Neutrophil (primary cell): ENCODE results near the gene RNU1-1.

Source experiments
- H3K27ac ChIP-seq: fragments of 200-600 bp; sonication (generic); 2 replicates; pipeline ENCODE4 v1.5.1; 2016; ENCODE audit warnings: mild to moderate bottlenecking, moderate library complexity
- H3K27me3 ChIP-seq: fragments of 200-600 bp; sonication (generic); 2 replicates; pipeline ENCODE4 v1.6.0; 2016; ENCODE audit warnings: mild to moderate bottlenecking
- H3K36me3 ChIP-seq: fragments of 200-600 bp; sonication (generic); 2 replicates; pipeline ENCODE4 v1.5.1; 2017
- H3K4me1 ChIP-seq, 2 experiments: fragments of 200-600 bp in 1 of 2; sonication (generic) in 1 of 2; 1 replicate in 1 of 2; 2 replicates in 1 of 2; pipeline versions ENCODE4 v1.5.1 to v1.6.1; 2013 to 2016; ENCODE audit warnings: low read depth in 1 of 2, low read length in 1 of 2, mild to moderate bottlenecking in 1 of 2, moderate library complexity in 1 of 2; ENCODE audit not compliant: control insufficient read depth in 1 of 2, insufficient read depth in 1 of 2
- H3K4me3 ChIP-seq, 2 experiments: fragments of 200-600 bp in 1 of 2; sonication (generic) in 1 of 2; 1 replicate in 1 of 2; 2 replicates in 1 of 2; pipeline ENCODE4 v1.5.1; 2013 to 2016; ENCODE audit warnings: low read depth in 1 of 2, low read length in 1 of 2, mild to moderate bottlenecking in 1 of 2, moderate library complexity in 1 of 2
- H3K9me3 ChIP-seq: fragments of 200-600 bp; sonication (generic); 2 replicates; pipeline ENCODE4 v1.5.1; 2016
- CTCF ChIP-seq: fragments of 200-600 bp; sonication (generic); IDR thresholded peaks from 2 replicates; pipeline ENCODE4 v1.5.1; 2016; ENCODE audit warnings: antibody characterized with exemption

RNU1-1 gene

GRCh38 chr1:16474166-16474800 is 39.8 kb downstream of the RNU1-1 start:
- Histone ChIP-seq H3K4me1 (no peaks in the 10 kb centered on the region), H3K4me3 (no peak overlapping the region), H3K9me3 (no peaks in the 10 kb centered on the region), H3K36me3 (peaks cover 12% of the 10 kb centered on the region), H3K27me3 (no peaks in the 10 kb centered on the region), H3K27ac (no peak overlapping the region)
- TF ChIP-seq CTCF, result no peak

GRCh38 chr1:16468558-16468957 is 45.5 kb downstream of the RNU1-1 start:
- H3K4me3 ChIP-seq, result no peak overlapping the region
- no peaks in the 10 kb centered on the region for H3K27me3 ChIP-seq
- no peak for TF ChIP-seq CTCF
- peaks cover 24% of the 10 kb centered on the region for H3K36me3 ChIP-seq
- no peaks in the 10 kb centered on the region for H3K4me1 ChIP-seq
- H3K27ac ChIP-seq, result no peak overlapping the region
- no peaks in the 10 kb centered on the region for H3K9me3 ChIP-seq

GRCh38 chr1:16464917-16465625 is 49.0 kb downstream of the RNU1-1 start:
- H3K4me1 ChIP-seq, result no peaks in the 10 kb centered on the region
- H3K27ac ChIP-seq, result no peak overlapping the region
- no peaks in the 10 kb centered on the region for H3K9me3 ChIP-seq
- TF ChIP-seq CTCF, result no peak
- H3K4me3 ChIP-seq, result no peak overlapping the region
- H3K36me3 ChIP-seq, result peaks cover 54% of the 10 kb centered on the region
- H3K27me3 ChIP-seq, result no peaks in the 10 kb centered on the region
